Measurements from ENCODE around the gene SV2C.

Gene SV2C

GRCh38 chr5:76062502-76063041, 20.6 kb upstream of the SV2C start:
- no peak overlapping the region for H3K4me3 ChIP-seq (ENCODE audit: low read depth, low read length)
- no peak for TF ChIP-seq CTCF (IDR thresholded peaks at IDR 0.05; ENCODE audit: low read depth, low read length)

- no peak for TF ChIP-seq CTCF (IDR thresholded peaks at IDR 0.05; ENCODE audit: low read depth, low read length)
These were observed 17.9 kb upstream of the SV2C start for GRCh38 chr5:76065258-76065657.

GRCh38 chr5:76069061-76069735, 14.0 kb upstream of the SV2C start:
- H3K4me3 ChIP-seq (ENCODE audit: low read depth, low read length), result no peak overlapping the region
- TF ChIP-seq CTCF (IDR thresholded peaks at IDR 0.05; ENCODE audit: low read depth, low read length), result no peak

More at GRCh38 chr5:76065258-76065657, 17.9 kb upstream of the SV2C start:
- no peak overlapping the region for H3K4me3 ChIP-seq (ENCODE audit: low read depth, low read length)

GRCh38 chr5:76074487-76075065, 8.6 kb upstream of the SV2C start:
- no peak overlapping the region for H3K4me3 ChIP-seq (ENCODE audit: low read depth, low read length)
- TF ChIP-seq CTCF (IDR thresholded peaks at IDR 0.05; ENCODE audit: low read depth, low read length), result no peak

- no peak for TF ChIP-seq CTCF (IDR thresholded peaks at IDR 0.05; ENCODE audit: low read depth, low read length)
- no peak overlapping the region for H3K4me3 ChIP-seq (ENCODE audit: low read depth, low read length)
These were observed 1.1 kb upstream of the SV2C start for GRCh38 chr5:76081811-76082771.

- no peak overlapping the region for H3K4me3 ChIP-seq (ENCODE audit: low read depth, low read length)
- TF ChIP-seq CTCF (IDR thresholded peaks at IDR 0.05; ENCODE audit: low read depth, low read length), result no peak
These were observed 642 bp downstream of the SV2C start for GRCh38 chr5:76083555-76084495.
